A549 (cell line): ENCODE results near the gene MPRIP. TPM values are rescaled to one million over a fixed set of nuclear protein-coding genes. Genes with fewer than 3 reads are reported as not detected.

ENCODE experiments used
- ATAC-seq, 2 experiments: fragments of 200-7000 bp in 1 of 2; fragments of >200 bp in 1 of 2; cut with Nextera tagmentation in 1 of 2; cut with Tn5 transposase in 1 of 2; 3 replicates each; pipeline versions ENCODE4 v1.8.0 to v1.9.1; 2018 to 2020; ENCODE audit warnings: mild to moderate bottlenecking in 1 of 2, moderate library complexity in 1 of 2
- CTCF ChIA-PET: fragments of 300-600 bp; sonication (Branson Sonifier 250); formaldehyde crosslinking; extraction: SDS; loops from one replicate; lab custom pipeline; 2021; ENCODE audit warnings: antibody characterized with exemption, inconsistent platforms; lab: Yijun Ruan, JAX
- POLR2A ChIA-PET: fragments of 350-600 bp; formaldehyde crosslinking; extraction: SDS; loops from one replicate; lab custom pipeline; 2021; ENCODE audit warnings: antibody characterized with exemption, inconsistent platforms; lab: Yijun Ruan, JAX
- DNase-seq, 2 experiments: peaks; one replicate each; pipeline versions ENCODE4 v3.0.0 to v3.0.0-alpha.2; 2011 to 2016; ENCODE audit warnings: low read depth in 1 of 2, low spot score in 1 of 2
- FAIRE-seq: peaks from 2 replicates; lab custom pipeline; 2011; peaks lifted over from hg19 to GRCh38; lab: Jason Lieb, UNC
- H3K27ac ChIP-seq, 2 experiments: fragments of >200 bp; sonication (Bioruptor Twin); formaldehyde crosslinking; 3 replicates each; pipeline ENCODE4 v1.5.1; 2016 to 2017
- H3K4me1 ChIP-seq: fragments of >200 bp; sonication (Bioruptor Twin); formaldehyde crosslinking; 3 replicates; pipeline ENCODE4 v1.6.1; 2016
- H3K4me2 ChIP-seq: fragments of >200 bp; sonication (Bioruptor Twin); formaldehyde crosslinking; 3 replicates; pipeline ENCODE4 v1.6.1; 2016
- H3K4me3 ChIP-seq: fragments of >200 bp; sonication (Bioruptor Twin); formaldehyde crosslinking; 3 replicates; pipeline ENCODE4 v1.5.1; 2016
- H3K9me3 ChIP-seq: fragments of >200 bp; sonication (Bioruptor Twin); formaldehyde crosslinking; 3 replicates; pipeline ENCODE4 v1.6.1; 2016
- BCL3 ChIP-seq: fragments of >200 bp; sonication (Bioruptor Twin); formaldehyde crosslinking; IDR thresholded peaks from 3 replicates; pipeline ENCODE4 v1.6.1; 2016
- BHLHE40 ChIP-seq: IDR thresholded peaks from 2 replicates; pipeline ENCODE4 v1.6.1; 2012; ENCODE audit warnings: low read depth, low read length, inconsistent platforms
- CHD2 ChIP-seq: fragments of 150-350 bp; IDR thresholded peaks from 2 replicates; pipeline ENCODE4 v1.6.1; 2014; ENCODE audit warnings: low read length; ENCODE audit not compliant: partially characterized antibody
- CHD4 ChIP-seq: fragments of 200-600 bp; sonication (generic); IDR thresholded peaks from 2 replicates; pipeline ENCODE4 v1.6.1; 2016; ENCODE audit warnings: antibody characterized with exemption, mild to moderate bottlenecking, borderline replicate concordance
- E2F6 ChIP-seq: IDR thresholded peaks from 2 replicates; pipeline ENCODE4 v1.6.1; 2012; ENCODE audit warnings: low read depth, borderline replicate concordance
- EHF ChIP-seq: fragments of 250-450 bp; sonication (Bioruptor Pico); IDR thresholded peaks from 2 replicates; pipeline ENCODE4 v1.5.0; 2020; ENCODE audit warnings: mild to moderate bottlenecking
- EHMT2 ChIP-seq: fragments of 200-600 bp; sonication (generic); IDR thresholded peaks from 2 replicates; pipeline ENCODE4 v1.6.1; 2016; ENCODE audit warnings: antibody characterized with exemption, low read depth, mild to moderate bottlenecking, moderate library complexity
- ELK1 ChIP-seq: fragments of 150-350 bp; IDR thresholded peaks from 2 replicates; pipeline ENCODE4 v1.6.1; 2014; ENCODE audit warnings: low read depth, mild to moderate bottlenecking, low read length
- EP300 ChIP-seq, 2 experiments: fragments of >200 bp; sonication (Bioruptor Twin); formaldehyde crosslinking; IDR thresholded peaks; 2 replicates in 1 of 2; 3 replicates in 1 of 2; pipeline ENCODE4 v1.6.1; 2016 to 2017
- ESRRA ChIP-seq: fragments of 150-350 bp; IDR thresholded peaks from 2 replicates; pipeline ENCODE4 v1.6.1; 2014; ENCODE audit warnings: mild to moderate bottlenecking, low read length, borderline replicate concordance
- FOSL2 ChIP-seq, 2 experiments: fragments of 450-650 bp in 1 of 2; fragments of >200 bp in 1 of 2; sonication (Bioruptor Twin) in 1 of 2; formaldehyde crosslinking; IDR thresholded peaks; 2 replicates each; pipeline versions ENCODE4 v1.5.0 to v1.6.1; 2016 to 2020; ENCODE audit warnings: mild to moderate bottlenecking in 1 of 2, moderate library complexity in 1 of 2
- GATA3 ChIP-seq: IDR thresholded peaks from 2 replicates; pipeline ENCODE4 v1.6.1; 2012; ENCODE audit warnings: borderline replicate concordance
- HES2 ChIP-seq: fragments of >200 bp; sonication (Bioruptor Twin); formaldehyde crosslinking; IDR thresholded peaks from 2 replicates; pipeline ENCODE4 v1.6.1; 2016
- HEYL ChIP-seq: fragments of 250-450 bp; sonication (Bioruptor Pico); IDR thresholded peaks from 2 replicates; pipeline ENCODE4 v1.8.0; 2021; ENCODE audit warnings: mild to moderate bottlenecking, moderate library complexity
- HOXB13 ChIP-seq: fragments of 250-450 bp; sonication (Bioruptor Pico); IDR thresholded peaks from 2 replicates; pipeline ENCODE4 v1.5.0; 2020; ENCODE audit warnings: low read depth, mild to moderate bottlenecking, moderate library complexity
- JUN ChIP-seq, 2 experiments: fragments of >200 bp; sonication (Bioruptor Twin); formaldehyde crosslinking; IDR thresholded peaks; 2 replicates in 1 of 2; 3 replicates in 1 of 2; pipeline ENCODE4 v1.6.1; 2016 to 2017
- JUNB ChIP-seq: fragments of >200 bp; sonication (Bioruptor Twin); formaldehyde crosslinking; IDR thresholded peaks from 2 replicates; pipeline ENCODE4 v1.6.1; 2016
- KDM1A ChIP-seq: fragments of 200-600 bp; sonication (generic); IDR thresholded peaks from 2 replicates; pipeline ENCODE4 v1.6.1; 2016; ENCODE audit warnings: low read depth, mild to moderate bottlenecking
- MAFK ChIP-seq: fragments of 450-650 bp; IDR thresholded peaks from 2 replicates; pipeline ENCODE4 v1.6.1; 2014; ENCODE audit not compliant: partially characterized antibody
- MAX ChIP-seq: IDR thresholded peaks from 2 replicates; pipeline ENCODE4 v1.6.1; 2012
- MAZ ChIP-seq: fragments of 150-350 bp; IDR thresholded peaks from 2 replicates; pipeline ENCODE4 v1.6.1; 2014; ENCODE audit warnings: antibody characterized with exemption, low read depth, low read length, borderline replicate concordance
- MYC ChIP-seq: IDR thresholded peaks from 2 replicates; pipeline ENCODE4 v1.6.1; 2012; ENCODE audit warnings: mild to moderate bottlenecking, inconsistent platforms, low read length, improper control_type of control experiment, borderline replicate concordance
- NPAS2 ChIP-seq: fragments of 250-450 bp; sonication (Bioruptor Pico); IDR thresholded peaks from 2 replicates; pipeline ENCODE4 v1.8.0; 2022; ENCODE audit warnings: mild to moderate bottlenecking, moderate library complexity, borderline replicate concordance
- PBX3 ChIP-seq: IDR thresholded peaks from 2 replicates; pipeline ENCODE4 v1.6.1; 2012
- PHF8 ChIP-seq: fragments of 200-600 bp; sonication (generic); IDR thresholded peaks from 2 replicates; pipeline ENCODE4 v1.6.1; 2016; ENCODE audit warnings: low read depth, mild to moderate bottlenecking, antibody characterized with exemption, moderate library complexity, borderline replicate concordance
- POLR2A ChIP-seq: IDR thresholded peaks from 2 replicates; pipeline ENCODE4 v1.6.1; 2012; ENCODE audit warnings: mild to moderate bottlenecking, low read length
- POLR2AphosphoS2 ChIP-seq: conservative IDR thresholded peaks from 2 replicates; pipeline ENCODE4 v1.6.1; 2012; ENCODE audit warnings: low read length, improper control_type of control experiment, inconsistent platforms
- RCOR1 ChIP-seq: fragments of 150-350 bp; IDR thresholded peaks from 2 replicates; pipeline ENCODE4 v1.6.1; 2014; ENCODE audit warnings: antibody characterized with exemption, low read length, low read depth
- REST ChIP-seq: fragments of 200-600 bp; sonication (generic); IDR thresholded peaks from 2 replicates; pipeline ENCODE4 v1.6.1; 2016; ENCODE audit warnings: antibody characterized with exemption, mild to moderate bottlenecking, moderate library complexity
- TP53 ChIP-seq: fragments of 250-450 bp; sonication (Bioruptor Pico); IDR thresholded peaks from 2 replicates; pipeline ENCODE4 v1.5.0; 2021; ENCODE audit warnings: mild to moderate bottlenecking, moderate library complexity
- ZC3H11A ChIP-seq: fragments of 450-650 bp; IDR thresholded peaks from 2 replicates; pipeline ENCODE4 v1.6.1; 2014; ENCODE audit warnings: antibody characterized with exemption, mild to moderate bottlenecking
- WGBS: methylation state at CpG from one replicate; pipeline ENCODE4 v1.1.6; 2017; ENCODE audit errors: missing lambda C conversion rate; 5-methylcytosine and 5-hydroxymethylcytosine counted together
- polyA plus RNA-seq, 4 experiments: library from polyadenylated mRNA; depleted of rRNA in 3 of 4; stranded (reverse); fragments of >200 nt; fragmentation: RNase III in 1 of 4; extraction: RNeasy Plus Mini Kit Qiagen cat#74134 plus additional on column Dnase treatment in 1 of 4; gene quantifications; 2 replicates in 3 of 4; 3 replicates in 1 of 4; pipeline ENCODE4 v1.2.3, GENCODE V29; 2011 to 2017

MPRIP gene
- polyA plus RNA-seq, 2 of the 4 experiments (the other 2 are of a cell fraction) = 147 to 228 TPM

- Histone ChIP-seq H3K4me2 (no peak overlapping the region), H3K4me3 (no peak overlapping the region), H3K9me3 (no peaks in the 10 kb centered on the region), H3K4me1 (peaks cover 73% of the 10 kb centered on the region), H3K27ac (peak overlapping the region; percentile 94 to 98)
- ChIA-PET CTCF (interaction anchor here (0.8 to 2.2 kb wide), 6 partner anchors 9 to 122 kb away, joined by 3 to 8 read pairs (median 5); no protein-coding TSS in a partner anchor), POLR2A (no interaction called here)
- no peak for DNase-seq
- WGBS = 92% methylated on average over 5 of the region's 5 CpGs
- no peak for ATAC-seq
- FAIRE-seq = no peak
- no peak for TF ChIP-seq PHF8
- TF ChIP-seq MAX = no peak
- TF ChIP-seq KDM1A = no peak
- no peak for TF ChIP-seq REST
- no peak for TF ChIP-seq CHD2
- TF ChIP-seq MAFK = no peak
- TF ChIP-seq NPAS2 (CRISPR knock-in tag) = no peak
- TF ChIP-seq BHLHE40 = no peak
- TF ChIP-seq MAZ = no peak
- no peak for TF ChIP-seq ZC3H11A
- no peak for TF ChIP-seq MYC
- TF ChIP-seq GATA3 = no peak
- no peak for TF ChIP-seq JUNB
- no peak for TF ChIP-seq PBX3
- no peak for TF ChIP-seq ELK1
- TF ChIP-seq JUN (IDR thresholded peaks at IDR 0.05) = no peak
- no peak for TF ChIP-seq TP53 (CRISPR knock-in tag)
- no peak for TF ChIP-seq POLR2AphosphoS2
- TF ChIP-seq BCL3 = no peak
Measured at GRCh38 chr17:17019430-17019762, 22.9 kb upstream of the MPRIP start.

- no peak for FAIRE-seq
- no peak for DNase-seq
- 94% methylated on average over 13 of the region's 13 CpGs for WGBS
- H3K27ac ChIP-seq = peak overlapping the region; percentile 94 to 98
- H3K4me3 ChIP-seq = no peak overlapping the region
- no peak for ATAC-seq
- H3K4me1 ChIP-seq = peaks cover 72% of the 10 kb centered on the region
- H3K9me3 ChIP-seq = no peaks in the 10 kb centered on the region
- POLR2A ChIA-PET = no interaction called here
- 0 out of 3 replicates have a peak overlapping the region, but pooled peaks have one; percentile 4 for H3K4me2 ChIP-seq
- CTCF ChIA-PET = interaction anchor here (0.5 to 2.2 kb wide), 7 partner anchors 8 to 122 kb away, joined by 3 to 8 read pairs (median 5); no protein-coding TSS in a partner anchor
- TF ChIP-seq HOXB13 (CRISPR knock-in tag) (peak; percentile 7; the same call in 1 of the 2 replicates), CHD2 (no peak), EHMT2 (no peak), ESRRA (no peak), FOSL2 (IDR thresholded peaks at IDR 0.05) (no peak), FOSL2 (CRISPR knock-in tag; IDR thresholded peaks at IDR 0.05) (no peak), POLR2A (no peak), CHD4 (no peak), EP300 (IDR thresholded peaks at IDR 0.05) (no peak), RCOR1 (no peak), E2F6 (no peak), EHF (CRISPR knock-in tag) (peak; percentile 65), HEYL (CRISPR knock-in tag) (0 out of 2 replicates have a peak, but pooled peaks have one; percentile 31), HES2 (no peak)
Measured at GRCh38 chr17:17019891-17020456, 22.3 kb upstream of the MPRIP start.
